ENCODE data around the gene BLTP2. TPM values are rescaled to one million over a fixed set of nuclear protein-coding genes. Genes with fewer than 3 reads are reported as not detected.
"Not testable (repeated sequence)": the region's sequence is repeated elsewhere in the genome, so short reads cannot be mapped to it uniquely, and the experiment has no call there.

BLTP2 gene
- polyA plus RNA-seq, 4 donors, result 63.3 to 95.4 (median 82.0) TPM

DNA sequence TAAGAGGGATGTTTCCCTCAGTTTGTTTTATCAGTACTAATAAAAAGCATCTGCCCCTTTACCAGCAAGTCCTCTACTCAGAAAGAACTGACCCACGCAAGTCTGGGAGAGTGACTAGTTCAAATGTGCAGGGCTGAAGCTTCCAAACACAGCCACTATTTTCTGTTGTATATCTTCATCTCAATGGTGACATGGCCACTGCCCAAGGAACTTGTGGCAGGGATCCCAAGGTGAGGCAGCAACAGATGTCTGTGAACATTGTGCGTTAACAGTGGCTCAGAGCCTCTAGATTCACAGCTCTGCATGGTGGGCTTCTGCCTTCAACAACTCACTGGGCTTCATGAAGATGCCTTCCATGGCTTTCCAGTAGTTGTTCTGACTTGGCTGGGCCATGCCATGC lies 3.7 kb upstream of the BLTP2 start:
- no peak for DNase-seq (ENCODE audit: low read depth in 4 of 4, low spot score in 3 of 4)

DNA sequence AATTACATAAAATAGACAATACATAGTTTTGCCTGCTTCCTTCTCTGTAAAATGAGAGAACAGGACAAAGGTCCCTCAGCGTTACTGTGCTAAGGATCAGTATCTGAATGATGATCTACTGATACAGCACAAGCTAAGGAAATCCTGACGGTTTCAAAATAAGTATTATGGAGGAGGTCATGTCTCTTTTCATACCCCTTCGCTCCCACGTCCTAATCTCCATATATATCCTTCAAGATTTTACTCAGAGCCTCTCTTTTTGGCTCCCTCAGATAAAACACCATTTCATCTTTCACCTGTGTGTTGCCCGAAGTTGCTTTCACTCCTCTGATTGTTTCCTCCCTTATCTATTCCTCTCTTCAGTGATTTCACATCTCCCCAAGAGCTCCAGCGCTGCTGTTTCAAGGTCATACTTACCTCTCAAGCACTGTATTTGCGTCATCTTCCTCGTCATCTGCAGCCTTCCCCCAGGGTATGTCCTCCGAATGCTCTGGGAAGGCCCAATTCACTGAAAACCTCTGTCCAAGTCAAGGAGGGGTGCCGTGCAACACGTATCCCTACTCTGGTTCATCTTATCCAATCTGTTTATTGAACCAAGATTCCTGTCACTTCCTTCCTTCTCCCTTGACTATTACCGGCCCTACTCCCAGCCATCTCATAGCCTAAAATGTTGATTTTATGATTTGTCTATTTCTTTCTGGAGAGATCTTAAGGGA lies 1.2 kb upstream of the BLTP2 start:
- no peak for DNase-seq (ENCODE audit: low read depth in 4 of 4, low spot score in 3 of 4)

DNA sequence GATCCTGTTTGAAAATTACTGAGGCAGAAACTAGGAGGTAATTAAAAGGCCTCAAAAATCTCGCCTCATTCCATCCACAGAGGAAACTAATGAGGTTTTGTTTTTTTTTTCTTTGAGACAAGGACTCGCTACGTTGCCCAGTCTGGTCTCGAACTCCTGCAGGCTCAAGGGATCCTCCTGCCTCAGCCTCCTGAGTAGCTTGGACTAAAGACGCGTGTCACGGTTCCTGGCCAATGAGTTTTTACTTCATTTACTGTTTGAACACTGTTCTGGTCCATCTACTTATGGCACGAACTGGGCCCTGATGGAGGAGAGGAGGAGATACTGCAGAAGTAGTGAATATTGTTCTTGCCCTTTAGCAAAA lies 600 bp upstream of the BLTP2 start:
- DNase-seq (ENCODE audit: low read depth in 4 of 4, low spot score in 3 of 4), result no peak

GRCh38 chr17:28643983-28644786 lies 773 bp downstream of the BLTP2 start:
- DNase-seq (ENCODE audit: low read depth in 4 of 4, low spot score in 3 of 4), result no peak

DNA sequence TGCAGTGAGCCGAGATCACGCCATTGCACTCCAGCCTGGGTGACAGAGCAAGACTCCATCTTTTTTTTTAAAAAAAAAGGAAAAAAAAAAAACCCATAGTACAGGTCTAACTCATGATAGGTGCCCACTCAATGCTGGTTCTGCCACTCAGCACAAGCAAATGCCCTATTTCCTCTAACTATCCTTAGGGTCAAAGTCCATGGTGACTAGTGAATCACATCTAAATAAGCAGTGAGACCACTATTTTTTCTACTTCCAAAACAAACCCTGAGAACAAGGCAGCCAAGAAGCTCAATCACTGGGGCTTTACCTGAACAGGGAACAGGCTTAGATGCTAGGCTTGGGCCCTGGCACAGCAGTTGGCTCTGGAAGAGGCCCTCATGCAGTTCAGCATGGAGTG lies 3.4 kb downstream of the BLTP2 start:
- DNase-seq (ENCODE audit: low read depth in 4 of 4, low spot score in 3 of 4), result no peak

DNA sequence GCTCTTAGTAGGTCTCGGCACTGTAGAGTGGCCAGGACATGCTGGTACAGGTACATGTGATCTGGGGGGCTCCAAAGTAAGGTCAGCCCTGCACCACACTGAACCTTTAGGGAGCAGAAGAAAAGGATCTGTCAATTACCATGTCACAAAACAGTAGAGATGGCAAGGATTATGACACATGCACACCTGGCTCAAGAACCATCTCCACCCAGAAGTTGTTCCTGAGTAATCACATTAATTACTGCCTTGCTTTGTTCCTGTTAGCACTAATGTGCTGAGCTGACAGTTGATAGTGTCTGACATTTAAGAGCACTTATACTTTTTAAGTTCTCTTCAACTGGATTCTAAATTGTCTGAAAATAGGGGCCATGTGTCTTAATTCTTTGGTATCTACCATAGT lies 9.5 kb downstream of the BLTP2 start:
- DNase-seq (ENCODE audit: low read depth in 4 of 4, low spot score in 3 of 4), result no peak

GRCh38 chr17:28634206-28634865 lies 10.6 kb downstream of the BLTP2 start:
- no peak for DNase-seq (ENCODE audit: low read depth in 4 of 4, low spot score in 3 of 4)

DNA sequence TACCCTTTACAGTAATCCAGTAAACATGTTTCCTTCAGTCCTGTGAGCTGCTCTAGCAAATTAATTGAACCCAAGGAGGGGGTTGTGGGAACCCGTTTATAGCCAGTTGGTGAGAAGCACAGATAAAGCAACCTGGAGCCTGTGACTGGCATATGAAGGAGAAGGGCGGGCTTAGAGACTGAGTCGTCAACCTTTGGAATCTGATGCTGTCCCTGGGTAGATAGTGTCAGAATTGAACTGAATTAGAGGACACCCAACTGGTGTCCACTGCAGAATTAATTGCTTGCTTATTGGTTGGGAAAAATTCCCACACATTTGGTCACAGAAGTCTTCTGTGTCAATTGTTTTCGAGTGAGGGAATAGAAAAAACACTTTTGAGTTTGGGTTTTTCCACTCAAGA lies 18.1 kb downstream of the BLTP2 start:
- DNase-seq (ENCODE audit: low read depth in 4 of 4, low spot score in 3 of 4), result no peak

DNA sequence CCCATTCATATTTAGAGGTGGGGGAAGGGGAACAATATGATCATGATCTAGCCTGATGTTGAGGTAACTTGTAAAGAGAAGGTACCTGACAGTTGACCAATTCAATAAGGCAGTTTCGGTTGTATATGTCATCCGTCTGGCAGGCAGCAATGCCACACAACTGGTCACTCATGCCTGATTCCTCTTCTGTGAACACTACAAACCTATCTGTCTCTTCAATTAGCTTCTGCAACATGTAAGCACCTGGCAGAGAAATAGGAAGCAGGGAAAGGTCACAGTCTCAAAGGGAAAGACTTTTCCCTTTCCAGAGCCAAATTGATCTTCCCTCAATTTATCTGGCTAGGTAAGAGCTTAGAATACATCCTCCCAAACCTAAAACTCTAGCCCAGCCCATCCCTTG lies 20.8 kb downstream of the BLTP2 start:
- DNase-seq (ENCODE audit: low read depth in 4 of 4, low spot score in 3 of 4), result no peak

DNA sequence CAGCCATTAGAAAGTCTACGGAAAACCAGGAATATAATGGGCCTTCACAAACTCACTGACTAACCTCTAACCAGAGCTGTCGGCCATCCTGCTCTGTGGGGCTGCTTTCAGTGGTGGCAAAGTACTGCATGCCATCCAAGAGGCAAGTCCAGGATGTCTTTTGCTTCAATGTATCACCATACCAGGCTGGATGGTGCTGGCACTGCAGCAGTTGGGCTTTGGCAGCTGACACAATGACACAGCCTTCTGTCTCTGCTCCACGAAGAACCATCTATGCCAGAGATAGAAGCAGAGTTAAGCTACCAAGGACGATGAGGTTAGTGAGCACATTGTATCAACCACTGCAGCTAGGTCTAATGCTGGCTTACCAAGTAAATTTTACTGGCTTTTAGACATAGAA lies 21.3 kb downstream of the BLTP2 start:
- DNase-seq (ENCODE audit: low read depth in 4 of 4, low spot score in 3 of 4), result no peak

DNA sequence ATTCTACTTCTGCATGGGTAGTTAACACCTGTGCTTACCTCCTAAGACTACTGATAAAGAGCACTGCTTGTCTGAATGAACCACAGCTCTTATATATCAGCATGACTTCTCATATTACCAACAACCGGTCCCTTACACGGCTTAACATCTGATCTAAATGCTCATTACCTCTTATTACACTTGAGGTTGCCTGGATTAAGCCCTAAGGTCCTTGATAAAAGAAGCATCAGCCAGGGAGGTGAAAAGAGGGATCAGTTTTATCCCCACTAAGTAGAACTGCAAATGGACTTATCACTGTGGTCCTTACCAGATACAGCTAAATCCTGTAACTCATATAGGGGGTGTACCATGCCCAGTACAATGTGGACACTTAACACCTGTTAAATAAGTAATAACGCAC lies 22.8 kb downstream of the BLTP2 start:
- DNase-seq (ENCODE audit: low read depth in 4 of 4, low spot score in 3 of 4), result no peak

DNA sequence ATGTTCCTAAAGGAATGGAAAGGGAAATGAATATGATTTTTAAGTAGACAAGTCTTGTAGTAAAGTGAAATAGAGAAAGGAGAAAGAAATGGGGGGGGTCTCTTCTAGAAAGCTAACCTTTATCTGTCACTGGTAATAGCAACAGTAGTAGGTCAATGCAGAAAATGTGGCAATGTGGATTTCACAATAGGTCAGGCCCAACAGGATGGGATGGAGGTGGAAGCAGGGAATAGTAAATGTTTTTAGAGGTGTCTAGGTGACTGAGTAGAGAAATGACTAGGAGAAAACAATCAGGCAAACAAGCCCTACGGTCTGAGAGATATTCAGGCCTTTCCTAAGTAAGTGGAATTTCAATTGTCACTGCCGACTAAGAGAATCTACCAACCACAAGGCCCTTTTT lies 24.9 kb downstream of the BLTP2 start:
- no peak for DNase-seq (ENCODE audit: low read depth in 4 of 4, low spot score in 3 of 4)

DNA sequence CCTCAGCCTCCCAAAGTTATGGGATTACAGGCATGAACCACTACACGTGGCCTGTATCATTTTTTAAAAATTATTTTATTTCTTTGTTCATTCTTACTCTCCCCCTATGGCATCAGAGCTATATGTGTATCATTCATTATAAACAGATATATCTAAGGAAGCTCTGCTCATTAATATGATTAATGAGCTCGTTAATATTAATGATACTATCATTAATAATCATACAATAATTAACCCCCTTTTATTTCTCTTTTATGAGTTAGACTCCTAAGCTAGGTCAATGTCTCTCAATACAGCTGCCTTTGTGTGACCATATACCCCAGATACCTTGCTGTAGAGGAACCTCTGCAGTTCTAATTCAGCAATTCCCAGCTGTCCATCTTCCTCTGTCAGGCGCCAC lies 26.5 kb downstream of the BLTP2 start:
- no peak for DNase-seq (ENCODE audit: low read depth in 4 of 4, low spot score in 3 of 4)

DNA sequence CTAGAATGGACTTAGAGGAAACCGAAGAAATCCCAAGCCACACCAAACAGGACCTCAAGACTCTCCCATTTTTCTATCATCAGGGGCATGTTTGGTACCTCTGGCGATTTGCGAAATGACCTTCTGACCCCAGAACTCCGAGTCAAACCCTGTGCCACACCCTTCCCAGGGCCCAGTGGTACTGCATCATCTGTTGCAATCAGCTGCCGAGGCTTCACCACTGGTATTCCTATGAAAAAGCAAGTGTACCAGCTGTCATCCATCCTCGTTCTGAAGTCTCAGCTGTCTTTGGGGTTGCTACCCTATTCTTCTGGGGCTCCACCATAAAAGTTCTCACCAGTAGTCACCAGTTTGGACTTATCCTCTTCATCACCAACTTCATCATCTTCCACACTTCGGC lies 28.7 kb downstream of the BLTP2 start:
- no peak for DNase-seq (ENCODE audit: low read depth in 4 of 4, low spot score in 3 of 4)

GRCh38 chr17:28615260-28615940 lies 29.6 kb downstream of the BLTP2 start:
- DNase-seq (ENCODE audit: low read depth in 4 of 4, low spot score in 3 of 4), result no peak

DNA sequence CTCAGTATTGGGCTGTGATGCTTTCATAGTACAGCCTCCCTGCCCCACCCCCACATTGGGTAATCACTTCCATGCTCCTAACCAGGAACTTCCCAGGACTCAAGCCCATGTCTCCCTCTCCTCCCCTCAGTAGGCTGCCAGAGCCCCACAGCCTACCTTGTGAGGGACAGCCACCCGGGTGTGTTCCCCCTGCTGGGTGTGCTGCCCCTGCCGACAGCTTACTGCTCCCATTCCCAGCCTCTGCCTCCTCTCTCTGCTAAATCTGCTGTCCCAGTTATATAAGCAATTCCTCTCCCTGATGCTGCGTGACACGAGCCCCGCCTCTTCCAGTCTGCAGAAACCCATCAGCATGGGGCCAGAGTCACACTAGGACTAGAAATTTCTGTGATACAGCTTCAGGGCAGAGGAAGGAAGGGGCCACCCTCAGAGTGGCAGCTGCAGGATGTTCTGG lies 31.0 kb downstream of the BLTP2 start, which contains the start of gene RSKR:
Gene RSKR, minus strand, starts transcription at position 255 of the 451 bp plus-strand sequence. Its CDS starts 24 bp downstream, at position 231.
- no peak for DNase-seq (ENCODE audit: low read depth in 4 of 4, low spot score in 3 of 4)

- DNase-seq (ENCODE audit: low read depth in 4 of 4, low spot score in 3 of 4), result peak in 1 of 4 donors; percentile 27
Observed at GRCh38 chr17:28612936-28613872, 31.8 kb downstream of the BLTP2 start.

DNA sequence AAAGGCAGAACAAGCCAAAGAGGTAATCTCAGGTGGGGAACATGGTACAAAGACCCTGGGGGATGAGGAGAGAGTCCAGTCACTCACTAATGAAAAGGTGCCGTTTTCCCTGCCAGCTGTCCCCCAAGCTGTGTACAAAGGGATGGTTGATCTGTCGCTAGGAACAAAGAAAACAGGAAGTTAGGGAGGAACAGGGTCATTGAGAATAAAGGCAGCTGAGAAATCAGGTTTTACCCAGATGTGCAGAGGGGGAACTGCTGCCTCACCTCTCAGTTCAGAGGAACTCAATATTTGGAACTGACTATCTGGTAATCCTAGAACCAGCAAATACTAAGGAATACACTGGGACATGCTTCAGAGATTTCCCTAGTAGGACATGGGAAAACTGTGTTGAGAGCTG lies 32.4 kb downstream of the BLTP2 start:
- no peak for DNase-seq (ENCODE audit: low read depth in 4 of 4, low spot score in 3 of 4)

GRCh38 chr17:28610376-28610775 lies 34.6 kb downstream of the BLTP2 start:
- DNase-seq (ENCODE audit: low read depth in 4 of 4, low spot score in 3 of 4), result no peak

- DNase-seq (ENCODE audit: low read depth in 4 of 4, low spot score in 3 of 4), result not testable (repeated sequence)
Observed at GRCh38 chr17:28604031-28604430, 40.9 kb downstream of the BLTP2 start.
